ENCODE results near the gene DDX5. TPM values are rescaled to one million over a fixed set of nuclear protein-coding genes. Genes with fewer than 3 reads are reported as not detected.
"Not testable (repeated sequence)": the region's sequence is repeated elsewhere in the genome, so short reads cannot be mapped to it uniquely, and the experiment has no call there.

DDX5 gene
- total RNA-seq, 2 donors from 2014 or later = 889 to 3,042 TPM

DNA sequence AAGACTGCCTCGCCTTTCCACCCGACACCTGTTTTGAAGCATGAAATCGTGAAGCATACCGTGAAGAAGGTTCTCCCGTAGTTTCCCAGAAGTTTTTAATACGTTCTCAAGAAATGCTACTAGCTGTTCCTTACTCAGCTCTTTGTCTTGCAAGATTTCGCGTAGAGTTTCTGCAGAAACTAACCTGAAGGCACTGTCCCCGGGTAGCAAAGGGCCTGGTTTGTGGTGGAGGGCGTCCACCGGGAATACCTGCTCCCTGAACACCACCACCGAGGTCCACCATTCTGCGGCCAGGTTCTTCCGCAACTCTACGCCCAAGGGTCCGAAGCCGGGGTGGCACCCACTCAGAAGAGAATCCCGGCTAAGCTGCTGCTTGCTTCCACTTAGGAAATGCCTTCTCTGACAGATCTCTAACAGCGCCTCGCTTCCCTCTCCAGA, 9.7 kb downstream of the DDX5 start:
- H3K4me3 ChIP-seq = peak overlapping the region; percentile 82
- no peaks in the 10 kb centered on the region for H3K27me3 ChIP-seq (replicated peaks; ENCODE audit: insufficient read depth)
- H3K4me1 ChIP-seq (ENCODE audit: control insufficient read depth in 1 of 2, low read depth in 2 of 2) = peaks cover 20 to 55% of the 10 kb centered on the region in 2 donors
- DNase-seq (ENCODE audit: low spot score) (no peak), ATAC-seq (ENCODE audit: insufficient number of reproducible peaks, low FRiP score, low read depth) (no peak)
- TF ChIP-seq, protein P1, sequence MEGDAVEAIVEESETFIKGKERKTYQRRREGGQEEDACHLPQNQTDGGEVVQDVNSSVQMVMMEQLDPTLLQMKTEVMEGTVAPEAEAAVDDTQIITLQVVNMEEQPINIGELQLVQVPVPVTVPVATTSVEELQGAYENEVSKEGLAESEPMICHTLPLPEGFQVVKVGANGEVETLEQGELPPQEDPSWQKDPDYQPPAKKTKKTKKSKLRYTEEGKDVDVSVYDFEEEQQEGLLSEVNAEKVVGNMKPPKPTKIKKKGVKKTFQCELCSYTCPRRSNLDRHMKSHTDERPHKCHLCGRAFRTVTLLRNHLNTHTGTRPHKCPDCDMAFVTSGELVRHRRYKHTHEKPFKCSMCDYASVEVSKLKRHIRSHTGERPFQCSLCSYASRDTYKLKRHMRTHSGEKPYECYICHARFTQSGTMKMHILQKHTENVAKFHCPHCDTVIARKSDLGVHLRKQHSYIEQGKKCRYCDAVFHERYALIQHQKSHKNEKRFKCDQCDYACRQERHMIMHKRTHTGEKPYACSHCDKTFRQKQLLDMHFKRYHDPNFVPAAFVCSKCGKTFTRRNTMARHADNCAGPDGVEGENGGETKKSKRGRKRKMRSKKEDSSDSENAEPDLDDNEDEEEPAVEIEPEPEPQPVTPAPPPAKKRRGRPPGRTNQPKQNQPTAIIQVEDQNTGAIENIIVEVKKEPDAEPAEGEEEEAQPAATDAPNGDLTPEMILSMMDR (IDR thresholded peaks at IDR 0.05) = no peak
- peaks cover 29% of the 10 kb centered on the region for H3K36me3 ChIP-seq
- H3K27ac ChIP-seq = peak overlapping the region; percentile 50 to 82
- H3K9me3 ChIP-seq = no peaks in the 10 kb centered on the region

GRCh38 chr17:64495300-64495699, 10.8 kb downstream of the DDX5 start:
- H3K4me3 ChIP-seq = peak overlapping the region; percentile 82
- not testable (repeated sequence) for H3K27ac ChIP-seq; DNase-seq (ENCODE audit: low spot score); H3K9me3 ChIP-seq; H3K27me3 ChIP-seq (replicated peaks; ENCODE audit: insufficient read depth); ATAC-seq (ENCODE audit: insufficient number of reproducible peaks, low FRiP score, low read depth)
- H3K36me3 ChIP-seq = peaks cover 21% of the 10 kb centered on the region
- H3K4me1 ChIP-seq (ENCODE audit: control insufficient read depth in 1 of 2, low read depth in 2 of 2) = peaks cover 20 to 45% of the 10 kb centered on the region in 2 donors

DNA sequence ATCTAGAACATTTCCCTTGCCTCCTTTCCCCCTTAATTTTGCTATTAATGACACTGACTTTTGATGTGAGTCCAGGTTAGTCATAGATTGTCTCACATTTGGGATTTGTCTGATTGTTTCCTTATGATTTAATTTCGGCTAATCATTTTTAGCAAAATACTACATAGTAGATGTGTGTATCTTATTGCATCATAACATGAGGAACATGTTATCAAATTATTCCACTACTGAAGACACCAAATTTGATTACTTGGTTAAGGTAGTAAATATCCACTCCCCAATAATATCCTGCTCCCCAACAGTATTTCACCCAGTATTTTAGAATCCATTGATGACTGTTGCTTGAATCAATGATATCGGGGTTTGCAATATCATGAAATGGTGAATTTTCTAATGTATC, 12.0 kb downstream of the DDX5 start:
- no peak overlapping the region for H3K4me3 ChIP-seq
- no peak overlapping the region for H3K27ac ChIP-seq
- ATAC-seq (ENCODE audit: insufficient number of reproducible peaks, low FRiP score, low read depth) (no peak), DNase-seq (ENCODE audit: low spot score) (no peak)
- no peaks in the 10 kb centered on the region for H3K9me3 ChIP-seq
- H3K4me1 ChIP-seq (ENCODE audit: control insufficient read depth in 1 of 2, low read depth in 2 of 2) = peaks cover 16 to 33% of the 10 kb centered on the region in 2 donors
- H3K36me3 ChIP-seq = peaks cover 19% of the 10 kb centered on the region
- TF ChIP-seq, protein P1 (IDR thresholded peaks at IDR 0.05) = no peak
- no peaks in the 10 kb centered on the region for H3K27me3 ChIP-seq (replicated peaks; ENCODE audit: insufficient read depth)

- TF ChIP-seq, protein P1 (IDR thresholded peaks at IDR 0.05) = peak; percentile 52
- Histone ChIP-seq H3K27me3 (replicated peaks; ENCODE audit: insufficient read depth) (no peaks in the 10 kb centered on the region), H3K4me1 (ENCODE audit: control insufficient read depth in 1 of 2, low read depth in 2 of 2) (peaks cover 15 to 30% of the 10 kb centered on the region in 2 donors), H3K36me3 (peaks cover 16% of the 10 kb centered on the region), H3K27ac (no peak overlapping the region), H3K4me3 (no peak overlapping the region), H3K9me3 (no peaks in the 10 kb centered on the region)
- DNase-seq (ENCODE audit: low spot score) (no peak), ATAC-seq (ENCODE audit: insufficient number of reproducible peaks, low FRiP score, low read depth) (no peak)
These were observed 13.5 kb downstream of the DDX5 start for GRCh38 chr17:64492481-64493109.

GRCh38 chr17:64491994-64492393, 14.1 kb downstream of the DDX5 start:
- DNase-seq (ENCODE audit: low spot score) = no peak
- ATAC-seq (ENCODE audit: insufficient number of reproducible peaks, low FRiP score, low read depth) = no peak
- Histone ChIP-seq H3K4me3 (no peak overlapping the region), H3K9me3 (no peaks in the 10 kb centered on the region), H3K36me3 (peaks cover 16% of the 10 kb centered on the region), H3K27ac (no peak overlapping the region), H3K27me3 (replicated peaks; ENCODE audit: insufficient read depth) (no peaks in the 10 kb centered on the region), H3K4me1 (ENCODE audit: control insufficient read depth in 1 of 2, low read depth in 2 of 2) (peaks cover 12 to 26% of the 10 kb centered on the region in 2 donors)
- TF ChIP-seq, protein P1 (IDR thresholded peaks at IDR 0.05) = no peak

Measured in thoracic aorta (tissue), 2 donors.